GM23248 (cell line): ENCODE results near the gene TLL2.

ENCODE experiments used
- EZH2 ChIP-seq: fragments of 200-600 bp; sonication (generic); IDR thresholded peaks from 2 replicates; pipeline ENCODE4 v1.6.1; 2018; ENCODE audit warnings: antibody characterized with exemption, mild to moderate bottlenecking; ENCODE audit not compliant: insufficient read depth, poor library complexity, severe bottlenecking
- EZH2phosphoT487 ChIP-seq: fragments of 200-600 bp; sonication (generic); IDR thresholded peaks from 2 replicates; pipeline ENCODE4 v1.6.1; 2018; ENCODE audit warnings: antibody characterized with exemption, moderate library complexity, mild to moderate bottlenecking, low read depth; ENCODE audit not compliant: insufficient read depth

DNA sequence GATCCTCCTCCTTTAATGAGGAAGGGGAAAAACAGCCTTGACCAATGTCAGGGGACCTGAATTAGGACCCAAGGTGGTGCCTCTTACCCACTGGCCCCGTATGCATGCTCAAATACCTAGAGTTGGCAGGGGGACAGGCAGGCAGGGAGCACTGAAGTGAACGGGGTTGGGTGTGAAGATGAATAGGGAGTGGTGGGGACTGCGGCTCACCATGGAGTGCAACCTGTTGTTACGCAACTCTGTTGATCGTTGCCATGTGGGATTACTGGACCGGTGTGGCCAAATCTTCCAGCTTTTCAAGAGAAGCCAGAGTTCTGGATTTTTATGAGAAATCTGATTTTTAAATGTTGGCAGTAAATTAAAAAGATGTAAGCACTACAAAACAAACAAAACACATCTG, 48.1 kb downstream of the TLL2 start:
- TF ChIP-seq EZH2 = no peak
- TF ChIP-seq EZH2phosphoT487 = no peak
